Measurements from ENCODE around the gene RASA2. TPM values are rescaled to one million over a fixed set of nuclear protein-coding genes. Genes with fewer than 3 reads are reported as not detected.

RASA2 gene
- total and polyA plus RNA-seq, 2 of the 8 experiments (the other 6 are each of a cell fraction or from before 2014, with no cell fraction given) = 3.5 to 15.9 TPM

DNA sequence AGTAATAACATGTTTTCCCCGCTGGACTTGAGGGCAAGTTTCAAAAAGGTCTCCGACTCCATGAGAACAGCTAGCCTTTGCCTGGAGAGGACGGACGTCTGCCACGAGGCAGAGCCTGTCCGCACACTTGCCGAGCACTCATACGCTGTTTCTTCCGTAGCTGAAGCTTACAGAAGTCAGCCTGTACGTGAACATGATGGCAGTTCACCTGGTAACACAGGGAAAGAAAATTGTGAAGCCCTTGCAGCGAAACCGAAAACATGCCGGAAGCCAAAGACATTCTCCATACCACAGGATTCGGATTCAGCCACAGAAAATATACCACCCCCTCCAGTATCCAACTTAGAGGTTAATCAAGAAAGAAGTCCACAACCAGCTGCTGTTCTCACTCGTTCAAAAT is 43.9 kb upstream of the RASA2 start:
- H3K56ac ChIP-seq (replicated peaks; ENCODE audit: insufficient read length, low read depth, low read length) = no peak overlapping the region
- no peak overlapping the region for H4K5ac ChIP-seq (ENCODE audit: insufficient read length, low read depth, low read length)
- no peaks in the 10 kb centered on the region for H4K20me1 ChIP-seq (replicated peaks in 1 of 2; ENCODE audit: control insufficient read depth in 1 of 2, insufficient read depth in 2 of 2, low read length in 2 of 2)
- CTCF ChIA-PET (ENCODE audit: partially characterized antibody) = interaction anchor here (0.7 to 10.3 kb wide), 16 partner anchors 14 to 187 kb away, joined by 3 to 205 read pairs (median 4); no protein-coding TSS in a partner anchor
- H4K8ac ChIP-seq (ENCODE audit: extremely low read depth, insufficient read depth, low read length) = no peak overlapping the region
- POLR2A ChIA-PET (ENCODE audit: partially characterized antibody) = no interaction called here
- H2BK20ac ChIP-seq (ENCODE audit: low read length) = no peak overlapping the region
- H3K23me2 ChIP-seq (ENCODE audit: low read depth, low read length) = no peaks in the 10 kb centered on the region
- H3K23ac ChIP-seq (ENCODE audit: insufficient read length) = no peak overlapping the region
- no peak overlapping the region for H2BK12ac ChIP-seq (ENCODE audit: low read depth, low read length)
- no peak overlapping the region for H3K4ac ChIP-seq (replicated peaks; ENCODE audit: insufficient read length, low read depth, low read length)
- H2AFZ ChIP-seq (ENCODE audit: low read length) = no peak overlapping the region
- DNase-seq (ENCODE audit: low read depth in 1 of 2, low spot score in 2 of 2) (no peak), FAIRE-seq (no peak)
- H2BK5ac ChIP-seq (ENCODE audit: low read depth, low read length) = no peak overlapping the region
- no peak overlapping the region for H2BK15ac ChIP-seq (ENCODE audit: low read length)
- no peaks in the 10 kb centered on the region for H3K79me1 ChIP-seq (ENCODE audit: low read depth, low read length)
- no peak overlapping the region for H2BK120ac ChIP-seq (replicated peaks; ENCODE audit: low read depth, low read length)
- H3K9me3 ChIP-seq (ENCODE audit: insufficient read depth in 2 of 2, low read depth in 1 of 2, low read length in 1 of 2) = no peaks in the 10 kb centered on the region
- H3K9ac ChIP-seq (replicated peaks in 1 of 4; ENCODE audit: extremely low read depth in 1 of 4, low read depth in 3 of 4, low read length in 3 of 4) = no peak overlapping the region
- no peak overlapping the region for H3K4me3 ChIP-seq (ENCODE audit: extremely low read depth in 1 of 4, insufficient read depth in 2 of 4, low read depth in 3 of 4, low read length in 4 of 4)
- H3K4me1 ChIP-seq (replicated peaks in 1 of 4; ENCODE audit: control insufficient read depth in 3 of 4, insufficient read depth in 4 of 4, low read length in 3 of 4) = no peaks in the 10 kb centered on the region
- H3K79me2 ChIP-seq (ENCODE audit: control insufficient read depth in 1 of 2, insufficient read depth in 2 of 2, low read length in 2 of 2) = no peaks in the 10 kb centered on the region
- H3K36me3 ChIP-seq (ENCODE audit: control insufficient read depth in 2 of 4, insufficient read depth in 4 of 4, low read length in 3 of 4) = no peaks in the 10 kb centered on the region; a peak in 2 of 8 replicates
- H3K4me2 ChIP-seq (ENCODE audit: insufficient read depth in 1 of 2, low read depth in 2 of 2, low read length in 2 of 2) = no peak overlapping the region
- WGBS, 2 experiments (ENCODE audit: extremely low coverage in 1 of 2, insufficient coverage in 1 of 2, insufficient read length in 1 of 2, insufficient replicate concordance in 2 of 2, low coverage in 1 of 2, low lambda C conversion rate in 2 of 2, missing lambda C conversion rate in 1 of 2) = 87% methylated on average over 15 of the region's 15 CpGs; no CpG with 5 or more reads in 1 of the 2 experiments
- H3K27me3 ChIP-seq (replicated peaks in 1 of 4; ENCODE audit: control insufficient read depth in 3 of 4, extremely low read depth in 1 of 4, insufficient read depth in 3 of 4, low read length in 3 of 4) = no peaks in the 10 kb centered on the region
- no peak overlapping the region for H3K18ac ChIP-seq (ENCODE audit: extremely low read depth, low read length)
- H4K91ac ChIP-seq (replicated peaks; ENCODE audit: insufficient read length, low read length) = no peak overlapping the region
- H3K14ac ChIP-seq (ENCODE audit: insufficient read length) = no peak overlapping the region
- H2AK5ac ChIP-seq (ENCODE audit: low read depth, low read length) = no peak overlapping the region
- no peak overlapping the region for H3K27ac ChIP-seq (ENCODE audit: low read depth, low read length)
- TF ChIP-seq CTBP2 (IDR thresholded peaks at IDR 0.05; ENCODE audit: borderline replicate concordance, insufficient read depth, insufficient read length, low read length) = no peak
- no peak for TF ChIP-seq YY1 (IDR thresholded peaks at IDR 0.05; ENCODE audit: low read depth, low read length)
- no peak for TF ChIP-seq BACH1 (IDR thresholded peaks at IDR 0.05; ENCODE audit: low read length)
- no peak for TF ChIP-seq RXRA (IDR thresholded peaks at IDR 0.05; ENCODE audit: insufficient read depth, low read depth, low read length)
- no peak for TF ChIP-seq POLR2A (IDR thresholded peaks at IDR 0.05; ENCODE audit: control extremely low read depth in 1 of 2, low read depth in 2 of 2, low read length in 2 of 2)
- no peak for TF ChIP-seq RAD21 (IDR thresholded peaks at IDR 0.05 in 1 of 2, conservative IDR thresholded peaks at IDR 0.05 in 1 of 2; ENCODE audit: low read depth in 2 of 2, low read length in 2 of 2)
- no peak for TF ChIP-seq CEBPB (IDR thresholded peaks at IDR 0.05; ENCODE audit: low read depth, low read length)
- TF ChIP-seq KDM1A (IDR thresholded peaks at IDR 0.05; ENCODE audit: borderline replicate concordance, low read length) = no peak
- no peak for TF ChIP-seq EP300 (IDR thresholded peaks at IDR 0.05; ENCODE audit: borderline replicate concordance in 1 of 2, low read depth in 2 of 2, low read length in 2 of 2)
- TF ChIP-seq CHD2 (IDR thresholded peaks at IDR 0.05; ENCODE audit: low read length) = no peak
- no peak for TF ChIP-seq TEAD4 (IDR thresholded peaks at IDR 0.05; ENCODE audit: low read depth, low read length)
- TF ChIP-seq JUND (IDR thresholded peaks at IDR 0.05; ENCODE audit: low read length) = no peak
- TF ChIP-seq FOSL1 (IDR thresholded peaks at IDR 0.05; ENCODE audit: insufficient read depth, low read depth, low read length) = no peak
- TF ChIP-seq CBX8 (IDR thresholded peaks at IDR 0.05; ENCODE audit: borderline replicate concordance, low read depth, low read length) = no peak
- TF ChIP-seq SAP30 (IDR thresholded peaks at IDR 0.05; ENCODE audit: insufficient read depth, insufficient replicate concordance, low read length) = no peak

Measured in H1 (cell line).